ENCODE data around the gene ZNF749. TPM values are rescaled to one million over a fixed set of nuclear protein-coding genes. Genes with fewer than 3 reads are reported as not detected.

The ZNF749 gene
- total and polyA plus RNA-seq, 10 of the 15 experiments (the other 5 are each of a cell fraction or from before 2014, with no cell fraction given): 3.1 to 20.2 (median 13.7) TPM

DNA sequence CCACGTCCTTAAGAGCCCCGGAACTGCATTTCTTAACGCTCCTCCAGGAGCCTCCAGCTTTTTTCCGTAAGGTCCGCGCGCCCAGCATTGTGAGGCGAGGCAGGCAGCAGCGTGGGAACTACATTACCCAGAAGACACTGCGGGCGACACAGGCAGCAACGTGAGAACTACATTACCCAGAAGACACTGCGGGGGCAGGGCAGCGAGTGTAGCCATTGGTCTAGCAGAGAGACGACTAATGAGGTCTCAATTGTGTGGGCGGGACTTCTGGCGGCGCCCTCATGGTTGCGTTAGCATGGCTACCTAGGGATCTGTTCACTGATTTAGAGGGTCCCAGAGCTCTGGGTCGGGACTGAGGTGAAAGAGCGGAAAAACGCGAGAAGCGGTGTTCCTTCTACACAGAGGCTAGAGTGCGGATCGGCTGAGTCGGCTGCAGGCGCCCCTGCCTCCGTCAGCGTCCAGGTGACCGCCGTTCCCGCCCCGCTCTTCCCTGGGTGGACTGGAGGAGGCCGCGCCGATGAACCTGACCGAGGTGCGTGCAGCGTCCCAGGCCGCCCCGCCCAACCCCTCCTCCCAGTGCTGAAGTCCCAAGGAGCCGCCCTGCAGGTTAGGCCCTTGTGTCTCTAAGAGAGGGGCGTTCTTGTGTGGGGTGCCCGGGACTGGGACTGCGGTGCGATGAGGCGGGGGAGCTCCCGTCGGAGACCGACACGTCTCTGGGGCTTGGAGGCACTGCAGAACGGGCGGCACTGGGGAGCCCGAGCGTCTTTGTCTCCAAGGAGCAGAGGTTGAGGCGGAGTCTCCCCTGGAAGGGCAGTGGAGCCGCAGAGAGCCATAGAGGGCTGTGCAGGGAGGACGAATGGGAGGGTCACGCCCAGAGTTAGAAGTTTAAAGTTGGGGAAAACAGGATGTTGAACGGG, at the start of gene ZNF749 (continued):
- TF ChIP-seq CREB1 (IDR thresholded peaks at IDR 0.05; ENCODE audit: low read depth) (peak; percentile 95), POLR2A (IDR thresholded peaks at IDR 0.05; ENCODE audit: low read depth, low read length) (peak; percentile 71), MTA2 (IDR thresholded peaks at IDR 0.05; ENCODE audit: low read depth) (no peak), SIX5 (IDR thresholded peaks at IDR 0.05; ENCODE audit: low read depth, low read length, severe bottlenecking) (peak; percentile 97), NR2C1 (IDR thresholded peaks at IDR 0.05) (peak; percentile 70), TCF7 (IDR thresholded peaks at IDR 0.05; ENCODE audit: borderline replicate concordance) (no peak), HCFC1 (IDR thresholded peaks at IDR 0.05; ENCODE audit: low read length) (peak; percentile 99), STAT3 (IDR thresholded peaks at IDR 0.05; ENCODE audit: low read depth, low read length) (no peak), CHD2 (IDR thresholded peaks at IDR 0.05; ENCODE audit: borderline replicate concordance, low read depth, low read length) (peak; percentile 87), CBX5 (IDR thresholded peaks at IDR 0.05; ENCODE audit: low read depth) (no peak), CBFB (IDR thresholded peaks at IDR 0.05; ENCODE audit: low read depth) (peak; percentile 44; the same call in 1 of the 2 replicates), SIN3A (IDR thresholded peaks at IDR 0.05; ENCODE audit: low read depth, low read length) (peak; percentile 60; the same call in 1 of the 2 replicates)
- TF ChIP-seq, protein P1, sequence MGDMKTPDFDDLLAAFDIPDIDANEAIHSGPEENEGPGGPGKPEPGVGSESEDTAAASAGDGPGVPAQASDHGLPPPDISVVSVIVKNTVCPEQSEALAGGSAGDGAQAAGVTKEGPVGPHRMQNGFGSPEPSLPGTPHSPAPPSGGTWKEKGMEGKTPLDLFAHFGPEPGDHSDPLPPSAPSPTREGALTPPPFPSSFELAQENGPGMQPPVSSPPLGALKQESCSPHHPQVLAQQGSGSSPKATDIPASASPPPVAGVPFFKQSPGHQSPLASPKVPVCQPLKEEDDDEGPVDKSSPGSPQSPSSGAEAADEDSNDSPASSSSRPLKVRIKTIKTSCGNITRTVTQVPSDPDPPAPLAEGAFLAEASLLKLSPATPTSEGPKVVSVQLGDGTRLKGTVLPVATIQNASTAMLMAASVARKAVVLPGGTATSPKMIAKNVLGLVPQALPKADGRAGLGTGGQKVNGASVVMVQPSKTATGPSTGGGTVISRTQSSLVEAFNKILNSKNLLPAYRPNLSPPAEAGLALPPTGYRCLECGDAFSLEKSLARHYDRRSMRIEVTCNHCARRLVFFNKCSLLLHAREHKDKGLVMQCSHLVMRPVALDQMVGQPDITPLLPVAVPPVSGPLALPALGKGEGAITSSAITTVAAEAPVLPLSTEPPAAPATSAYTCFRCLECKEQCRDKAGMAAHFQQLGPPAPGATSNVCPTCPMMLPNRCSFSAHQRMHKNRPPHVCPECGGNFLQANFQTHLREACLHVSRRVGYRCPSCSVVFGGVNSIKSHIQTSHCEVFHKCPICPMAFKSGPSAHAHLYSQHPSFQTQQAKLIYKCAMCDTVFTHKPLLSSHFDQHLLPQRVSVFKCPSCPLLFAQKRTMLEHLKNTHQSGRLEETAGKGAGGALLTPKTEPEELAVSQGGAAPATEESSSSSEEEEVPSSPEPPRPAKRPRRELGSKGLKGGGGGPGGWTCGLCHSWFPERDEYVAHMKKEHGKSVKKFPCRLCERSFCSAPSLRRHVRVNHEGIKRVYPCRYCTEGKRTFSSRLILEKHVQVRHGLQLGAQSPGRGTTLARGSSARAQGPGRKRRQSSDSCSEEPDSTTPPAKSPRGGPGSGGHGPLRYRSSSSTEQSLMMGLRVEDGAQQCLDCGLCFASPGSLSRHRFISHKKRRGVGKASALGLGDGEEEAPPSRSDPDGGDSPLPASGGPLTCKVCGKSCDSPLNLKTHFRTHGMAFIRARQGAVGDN (IDR thresholded peaks at IDR 0.05): no peak
- TF ChIP-seq, protein P2, sequence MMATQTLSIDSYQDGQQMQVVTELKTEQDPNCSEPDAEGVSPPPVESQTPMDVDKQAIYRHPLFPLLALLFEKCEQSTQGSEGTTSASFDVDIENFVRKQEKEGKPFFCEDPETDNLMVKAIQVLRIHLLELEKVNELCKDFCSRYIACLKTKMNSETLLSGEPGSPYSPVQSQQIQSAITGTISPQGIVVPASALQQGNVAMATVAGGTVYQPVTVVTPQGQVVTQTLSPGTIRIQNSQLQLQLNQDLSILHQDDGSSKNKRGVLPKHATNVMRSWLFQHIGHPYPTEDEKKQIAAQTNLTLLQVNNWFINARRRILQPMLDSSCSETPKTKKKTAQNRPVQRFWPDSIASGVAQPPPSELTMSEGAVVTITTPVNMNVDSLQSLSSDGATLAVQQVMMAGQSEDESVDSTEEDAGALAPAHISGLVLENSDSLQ (IDR thresholded peaks at IDR 0.05): peak; percentile 86
- TF ChIP-seq, protein P3, sequence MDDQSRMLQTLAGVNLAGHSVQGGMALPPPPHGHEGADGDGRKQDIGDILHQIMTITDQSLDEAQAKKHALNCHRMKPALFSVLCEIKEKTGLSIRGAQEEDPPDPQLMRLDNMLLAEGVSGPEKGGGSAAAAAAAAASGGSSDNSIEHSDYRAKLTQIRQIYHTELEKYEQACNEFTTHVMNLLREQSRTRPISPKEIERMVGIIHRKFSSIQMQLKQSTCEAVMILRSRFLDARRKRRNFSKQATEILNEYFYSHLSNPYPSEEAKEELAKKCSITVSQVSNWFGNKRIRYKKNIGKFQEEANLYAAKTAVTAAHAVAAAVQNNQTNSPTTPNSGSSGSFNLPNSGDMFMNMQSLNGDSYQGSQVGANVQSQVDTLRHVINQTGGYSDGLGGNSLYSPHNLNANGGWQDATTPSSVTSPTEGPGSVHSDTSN (IDR thresholded peaks at IDR 0.05; ENCODE audit: insufficient replicate concordance, low read depth, low read length): peak; percentile 64
- TF ChIP-seq, protein P4, sequence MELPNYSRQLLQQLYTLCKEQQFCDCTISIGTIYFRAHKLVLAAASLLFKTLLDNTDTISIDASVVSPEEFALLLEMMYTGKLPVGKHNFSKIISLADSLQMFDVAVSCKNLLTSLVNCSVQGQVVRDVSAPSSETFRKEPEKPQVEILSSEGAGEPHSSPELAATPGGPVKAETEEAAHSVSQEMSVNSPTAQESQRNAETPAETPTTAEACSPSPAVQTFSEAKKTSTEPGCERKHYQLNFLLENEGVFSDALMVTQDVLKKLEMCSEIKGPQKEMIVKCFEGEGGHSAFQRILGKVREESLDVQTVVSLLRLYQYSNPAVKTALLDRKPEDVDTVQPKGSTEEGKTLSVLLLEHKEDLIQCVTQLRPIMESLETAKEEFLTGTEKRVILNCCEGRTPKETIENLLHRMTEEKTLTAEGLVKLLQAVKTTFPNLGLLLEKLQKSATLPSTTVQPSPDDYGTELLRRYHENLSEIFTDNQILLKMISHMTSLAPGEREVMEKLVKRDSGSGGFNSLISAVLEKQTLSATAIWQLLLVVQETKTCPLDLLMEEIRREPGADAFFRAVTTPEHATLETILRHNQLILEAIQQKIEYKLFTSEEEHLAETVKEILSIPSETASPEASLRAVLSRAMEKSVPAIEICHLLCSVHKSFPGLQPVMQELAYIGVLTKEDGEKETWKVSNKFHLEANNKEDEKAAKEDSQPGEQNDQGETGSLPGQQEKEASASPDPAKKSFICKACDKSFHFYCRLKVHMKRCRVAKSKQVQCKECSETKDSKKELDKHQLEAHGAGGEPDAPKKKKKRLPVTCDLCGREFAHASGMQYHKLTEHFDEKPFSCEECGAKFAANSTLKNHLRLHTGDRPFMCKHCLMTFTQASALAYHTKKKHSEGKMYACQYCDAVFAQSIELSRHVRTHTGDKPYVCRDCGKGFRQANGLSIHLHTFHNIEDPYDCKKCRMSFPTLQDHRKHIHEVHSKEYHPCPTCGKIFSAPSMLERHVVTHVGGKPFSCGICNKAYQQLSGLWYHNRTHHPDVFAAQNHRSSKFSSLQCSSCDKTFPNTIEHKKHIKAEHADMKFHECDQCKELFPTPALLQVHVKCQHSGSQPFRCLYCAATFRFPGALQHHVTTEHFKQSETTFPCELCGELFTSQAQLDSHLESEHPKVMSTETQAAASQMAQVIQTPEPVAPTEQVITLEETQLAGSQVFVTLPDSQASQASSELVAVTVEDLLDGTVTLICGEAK (IDR thresholded peaks at IDR 0.05; ENCODE audit: borderline replicate concordance): peak; percentile 78
- TF ChIP-seq, protein P5, sequence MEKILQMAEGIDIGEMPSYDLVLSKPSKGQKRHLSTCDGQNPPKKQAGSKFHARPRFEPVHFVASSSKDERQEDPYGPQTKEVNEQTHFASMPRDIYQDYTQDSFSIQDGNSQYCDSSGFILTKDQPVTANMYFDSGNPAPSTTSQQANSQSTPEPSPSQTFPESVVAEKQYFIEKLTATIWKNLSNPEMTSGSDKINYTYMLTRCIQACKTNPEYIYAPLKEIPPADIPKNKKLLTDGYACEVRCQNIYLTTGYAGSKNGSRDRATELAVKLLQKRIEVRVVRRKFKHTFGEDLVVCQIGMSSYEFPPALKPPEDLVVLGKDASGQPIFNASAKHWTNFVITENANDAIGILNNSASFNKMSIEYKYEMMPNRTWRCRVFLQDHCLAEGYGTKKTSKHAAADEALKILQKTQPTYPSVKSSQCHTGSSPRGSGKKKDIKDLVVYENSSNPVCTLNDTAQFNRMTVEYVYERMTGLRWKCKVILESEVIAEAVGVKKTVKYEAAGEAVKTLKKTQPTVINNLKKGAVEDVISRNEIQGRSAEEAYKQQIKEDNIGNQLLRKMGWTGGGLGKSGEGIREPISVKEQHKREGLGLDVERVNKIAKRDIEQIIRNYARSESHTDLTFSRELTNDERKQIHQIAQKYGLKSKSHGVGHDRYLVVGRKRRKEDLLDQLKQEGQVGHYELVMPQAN (conservative IDR thresholded peaks at IDR 0.05): peak; percentile 49; the same call in 1 of the 2 replicates

All from GM12878 (cell line).